Lower leg skin (tissue), 4 donors: ENCODE data around the gene PGAM5. TPM values are rescaled to one million over a fixed set of nuclear protein-coding genes. Genes with fewer than 3 reads are reported as not detected.

Experiments
- DNase-seq, 2 donors: peaks; one replicate each; pipeline ENCODE4 v3.0.0-alpha.2; 2019; ENCODE audit warnings: low spot score in 2 of 2
- H3K4me3 ChIP-seq: fragments of 200-600 bp; sonication (generic); 2 replicates; pipeline ENCODE4 v1.5.1; 2017; ENCODE audit warnings: mild to moderate bottlenecking, low read depth; ENCODE audit not compliant: poor library complexity, severe bottlenecking
- CTCF ChIP-seq, 3 donors: fragments of 450-650 bp; IDR thresholded peaks; one replicate each; pipeline ENCODE4 v1.5.1; 2016; ENCODE audit warnings: antibody characterized with exemption in 3 of 3, mild to moderate bottlenecking in 3 of 3, moderate library complexity in 2 of 3
- POLR2A ChIP-seq, 2 donors: fragments of 450-650 bp; IDR thresholded peaks; one replicate each; pipeline ENCODE4 v1.6.1; 2016 to 2017; ENCODE audit warnings: antibody characterized with exemption in 2 of 2, mild to moderate bottlenecking in 1 of 2, moderate library complexity in 1 of 2
- WGBS, 2 donors: methylation state at CpG; one replicate each; pipeline ENCODE4 v1.1.5; 2018; 5-methylcytosine and 5-hydroxymethylcytosine counted together
- intact Hi-C: fragments of 100-400 bp; cut with DNase I; formaldehyde crosslinking; loops from one replicate; pipeline ENCODE4 v1.15.0; 2023; ENCODE audit warnings: low total_unique reads
- total RNA-seq, 4 donors: library from RNA; depleted of rRNA; stranded (reverse); fragments of >200 nt; gene quantifications; one replicate each; pipeline ENCODE4 v1.1.0, GENCODE V29; 2016

PGAM5 gene
- total RNA-seq, 4 donors from 2014 or later: 28.1 to 54.6 (median 32.8) TPM

- intact Hi-C loops: no loop called here
- H3K4me3 ChIP-seq: no peak overlapping the region
- TF ChIP-seq POLR2A (IDR thresholded peaks at IDR 0.05) (no peak), CTCF (IDR thresholded peaks at IDR 0.05) (no peak)
- 86 to 91% methylated on average over 20 of the region's 20 CpGs for WGBS, 2 donors
- DNase-seq: no peak
These were observed 24.9 kb downstream of the PGAM5 start for GRCh38 chr12:132735496-132735895.

- WGBS, 2 donors: 84 to 90% methylated on average over 12 of the region's 12 CpGs
- intact Hi-C loops: no loop called here
- no peak for TF ChIP-seq CTCF (IDR thresholded peaks at IDR 0.05)
- no peak for TF ChIP-seq POLR2A (IDR thresholded peaks at IDR 0.05)
- DNase-seq: no peak
- no peak overlapping the region for H3K4me3 ChIP-seq
These were observed 25.7 kb downstream of the PGAM5 start for GRCh38 chr12:132736378-132736777.

DNA sequence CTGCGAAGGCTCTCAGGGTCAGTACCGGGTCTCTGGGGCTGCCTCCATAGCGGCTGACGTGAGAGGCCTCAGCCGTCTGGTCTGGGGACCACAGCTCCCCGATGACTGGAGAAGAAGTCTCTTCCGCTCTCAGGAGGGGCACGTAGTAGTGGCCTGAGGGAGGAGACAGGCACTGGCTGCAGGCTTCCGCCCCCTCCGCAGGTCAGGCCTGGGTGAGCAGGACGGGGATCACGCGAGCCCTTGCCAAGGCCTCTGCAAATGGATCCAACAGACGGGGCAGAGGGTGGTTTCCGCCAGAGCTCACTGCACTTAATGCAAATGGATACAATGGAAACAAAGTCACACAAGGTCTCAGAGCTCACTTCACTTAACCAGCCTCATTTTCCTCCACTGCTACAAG, 26.3 kb downstream of the PGAM5 start:
- intact Hi-C loops: no loop called here
- H3K4me3 ChIP-seq: no peak overlapping the region
- no peak for TF ChIP-seq POLR2A (IDR thresholded peaks at IDR 0.05)
- TF ChIP-seq CTCF (IDR thresholded peaks at IDR 0.05): no peak
- DNase-seq: no peak
- WGBS, 2 donors: 94 to 96% methylated on average over 15 of the region's 15 CpGs

DNA sequence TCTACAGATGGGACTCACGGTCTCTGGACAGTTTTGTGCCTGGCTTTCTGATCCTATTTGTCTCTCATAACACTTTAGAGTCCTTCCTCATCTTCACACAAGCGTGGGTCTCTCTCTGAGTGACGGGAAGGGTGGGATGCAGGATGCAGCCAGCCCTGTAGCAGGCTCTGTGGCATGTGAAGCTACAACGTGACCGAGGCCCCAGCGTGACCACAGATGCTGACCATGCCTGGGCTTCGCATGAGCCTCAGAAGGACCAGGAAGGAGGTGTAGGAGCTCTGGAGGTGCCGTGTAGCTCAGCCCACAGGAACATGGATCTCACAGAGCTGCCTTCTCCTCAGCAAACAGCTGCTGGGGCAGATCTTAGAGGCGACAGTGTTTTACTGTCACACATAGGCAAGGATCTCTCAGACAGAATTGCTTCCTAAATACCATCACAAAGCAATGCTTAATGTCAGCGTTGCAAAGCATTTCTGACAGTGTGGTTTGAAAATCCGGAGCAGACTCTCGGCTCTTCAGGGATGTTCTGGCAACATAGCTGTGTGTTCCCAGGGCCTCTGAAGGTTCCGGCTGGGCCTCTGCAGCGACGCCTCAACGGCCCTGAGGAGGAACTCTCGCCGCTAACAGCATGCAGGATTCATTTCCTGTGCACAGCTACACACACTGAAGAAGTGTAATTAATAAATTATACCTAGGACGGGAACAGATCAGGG, 29.1 kb downstream of the PGAM5 start:
- TF ChIP-seq POLR2A (IDR thresholded peaks at IDR 0.05) (no peak), CTCF (IDR thresholded peaks at IDR 0.05) (no peak)
- no peak for DNase-seq
- H3K4me3 ChIP-seq: no peak overlapping the region
- 82 to 86% methylated on average over 19 of the region's 19 CpGs for WGBS, 2 donors
- intact Hi-C loops: no loop called here

DNA sequence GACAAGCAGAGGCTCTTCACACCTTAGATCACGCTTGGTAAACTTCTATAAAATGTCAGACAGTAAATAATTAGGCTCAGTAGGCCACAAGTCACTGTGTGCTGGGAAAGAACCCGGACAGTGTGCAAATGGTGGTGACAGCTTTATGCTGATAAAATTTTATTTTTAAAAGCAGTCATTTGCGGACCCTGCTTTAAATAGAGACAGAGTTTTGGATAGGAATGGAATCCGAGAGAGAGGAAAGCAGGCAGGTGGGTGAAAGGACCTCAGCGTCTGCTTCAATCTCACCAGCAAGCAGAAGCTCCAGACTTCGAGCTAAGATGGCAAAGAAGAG, 29.6 kb downstream of the PGAM5 start:
- intact Hi-C loops: no loop called here
- H3K4me3 ChIP-seq: no peak overlapping the region
- DNase-seq: no peak
- WGBS, 2 donors: 84 to 87% methylated on average over 6 of the region's 6 CpGs
- TF ChIP-seq CTCF (IDR thresholded peaks at IDR 0.05) (no peak), POLR2A (IDR thresholded peaks at IDR 0.05) (no peak)

GRCh38 chr12:132740652-132741051, 30.0 kb downstream of the PGAM5 start:
- no peak for DNase-seq
- 75 to 85% methylated on average over 11 of the region's 11 CpGs for WGBS, 2 donors
- TF ChIP-seq CTCF (IDR thresholded peaks at IDR 0.05) (no peak), POLR2A (IDR thresholded peaks at IDR 0.05) (no peak)
- no peak overlapping the region for H3K4me3 ChIP-seq
- intact Hi-C loops: no loop called here
